K562 (cell line): ENCODE measurements around the gene CD48.

ENCODE experiments used
- CTCF ChIP-seq, 3 experiments: IDR thresholded peaks in 2 of 3; conservative IDR thresholded peaks in 1 of 3; 2 replicates each; pipeline ENCODE4 v1.5.1; 2011 to 2012; ENCODE audit warnings: low read length in 3 of 3, mild to moderate bottlenecking in 3 of 3, control low read depth in 2 of 3, improper control_type of control experiment in 1 of 3, inconsistent platforms in 1 of 3, low read depth in 1 of 3, mixed read lengths in 1 of 3, moderate library complexity in 1 of 3; ENCODE audit not compliant: insufficient read depth in 2 of 3
- FOXJ3 ChIP-seq: sonication (generic); formaldehyde crosslinking; IDR thresholded peaks from 2 replicates; pipeline ENCODE4 v1.4.0; 2020; ENCODE audit warnings: mild to moderate bottlenecking, missing genetic modification reagents
- HDAC2 ChIP-seq: fragments of 450-650 bp; IDR thresholded peaks from 2 replicates; pipeline ENCODE4 v1.6.1; 2016; ENCODE audit warnings: mild to moderate bottlenecking
- SFPQ ChIP-seq: fragments of 200-400 bp; formaldehyde crosslinking; IDR thresholded peaks from 2 replicates; pipeline ENCODE4 v1.6.1; 2017; ENCODE audit warnings: mild to moderate bottlenecking, low read depth, low read length, moderate library complexity
- SMARCC2 ChIP-seq: fragments of 450-650 bp; IDR thresholded peaks from 2 replicates; pipeline ENCODE4 v1.6.1; 2017; ENCODE audit warnings: antibody characterized with exemption, moderate library complexity, mild to moderate bottlenecking, low read depth
- TCF7L2 ChIP-seq: fragments of 150-350 bp; IDR thresholded peaks from 2 replicates; pipeline ENCODE4 v1.6.1; 2016; ENCODE audit warnings: low read depth, mild to moderate bottlenecking, low read length, moderate library complexity
- TF ChIP-seq, protein P1 (sequence below): IDR thresholded peaks from 2 replicates; pipeline ENCODE4 v1.6.1; 2016; ENCODE audit warnings: missing genetic modification characterization, missing compliant biosample characterization

DNA sequence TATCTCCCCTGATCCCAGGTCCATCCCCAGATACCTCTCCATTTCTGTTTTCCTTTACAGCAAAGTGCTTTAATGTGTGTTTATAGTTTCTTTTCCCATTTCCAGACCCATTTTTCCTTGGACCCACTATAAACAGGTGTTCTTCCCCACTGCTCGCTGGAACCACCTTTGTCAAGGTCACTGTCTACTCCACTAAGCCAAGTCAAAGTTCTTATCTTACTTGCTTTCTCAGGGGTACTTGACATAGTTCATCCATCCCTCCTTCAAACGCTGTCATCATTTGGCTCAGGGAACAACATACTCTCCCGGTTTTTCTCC, 73.1 kb downstream of the CD48 start:
- no peak for TF ChIP-seq SMARCC2
- TF ChIP-seq CTCF (IDR thresholded peaks at IDR 0.05 in 2 of 3, conservative IDR thresholded peaks at IDR 0.05 in 1 of 3; ENCODE audit: insufficient read depth in 2 of 3, low read depth in 1 of 3, low read length in 3 of 3): no peak
- TF ChIP-seq SFPQ: no peak
- no peak for TF ChIP-seq TCF7L2
- TF ChIP-seq HDAC2: no peak
- TF ChIP-seq FOXJ3 (CRISPR knock-in tag): no peak
- TF ChIP-seq, protein P1, sequence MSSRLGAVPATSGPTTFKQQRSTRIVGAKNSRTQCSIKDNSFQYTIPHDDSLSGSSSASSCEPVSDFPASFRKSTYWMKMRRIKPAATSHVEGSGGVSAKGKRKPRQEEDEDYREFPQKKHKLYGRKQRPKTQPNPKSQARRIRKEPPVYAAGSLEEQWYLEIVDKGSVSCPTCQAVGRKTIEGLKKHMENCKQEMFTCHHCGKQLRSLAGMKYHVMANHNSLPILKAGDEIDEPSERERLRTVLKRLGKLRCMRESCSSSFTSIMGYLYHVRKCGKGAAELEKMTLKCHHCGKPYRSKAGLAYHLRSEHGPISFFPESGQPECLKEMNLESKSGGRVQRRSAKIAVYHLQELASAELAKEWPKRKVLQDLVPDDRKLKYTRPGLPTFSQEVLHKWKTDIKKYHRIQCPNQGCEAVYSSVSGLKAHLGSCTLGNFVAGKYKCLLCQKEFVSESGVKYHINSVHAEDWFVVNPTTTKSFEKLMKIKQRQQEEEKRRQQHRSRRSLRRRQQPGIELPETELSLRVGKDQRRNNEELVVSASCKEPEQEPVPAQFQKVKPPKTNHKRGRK (tag): no peak
